Keratinocyte (primary cell): ENCODE results near the gene CMTR1. TPM values are rescaled to one million over a fixed set of nuclear protein-coding genes. Genes with fewer than 3 reads are reported as not detected.

Experiments used
- DNase-seq: peaks from one replicate; pipeline ENCODE4 v3.0.0-alpha.2; 2011; ENCODE audit warnings: low read depth, missing footprints, low spot score
- FAIRE-seq: peaks from 2 replicates; lab custom pipeline; 2011; peaks lifted over from hg19 to GRCh38; lab: Jason Lieb, UNC
- H2AFZ ChIP-seq: 2 replicates; pipeline ENCODE4 v1.6.0; 2012; ENCODE audit warnings: low read length, control low read depth, inconsistent platforms; ENCODE audit not compliant: control insufficient read depth
- H3K27ac ChIP-seq: 2 replicates; pipeline ENCODE4 v1.5.1; 2011; ENCODE audit warnings: low read length; ENCODE audit not compliant: control insufficient read depth, insufficient read depth
- H3K27me3 ChIP-seq: 3 replicates; pipeline ENCODE4 v1.6.0; 2011; ENCODE audit warnings: low read length; ENCODE audit not compliant: control insufficient read depth, insufficient read depth; ENCODE audit errors: extremely low read depth
- H3K36me3 ChIP-seq, 2 experiments: 2 replicates in 1 of 2; 3 replicates in 1 of 2; pipeline ENCODE4 v1.5.1; 2011; ENCODE audit warnings: low read length in 2 of 2, mild to moderate bottlenecking in 1 of 2; ENCODE audit not compliant: control insufficient read depth in 2 of 2, insufficient read depth in 2 of 2; ENCODE audit errors: extremely low read depth in 1 of 2
- H3K4me1 ChIP-seq: 3 replicates; pipeline ENCODE4 v1.5.1; 2011; ENCODE audit warnings: low read length; ENCODE audit not compliant: control insufficient read depth, insufficient read depth; ENCODE audit errors: extremely low read depth
- H3K4me2 ChIP-seq: 3 replicates; pipeline ENCODE4 v1.6.0; 2011; ENCODE audit warnings: low read depth, low read length; ENCODE audit not compliant: control insufficient read depth, insufficient read depth; ENCODE audit errors: extremely low read depth
- H3K4me3 ChIP-seq, 3 experiments: fragments of 200-600 bp in 1 of 3; sonication (generic) in 1 of 3; 2 replicates in 2 of 3; 3 replicates in 1 of 3; pipeline ENCODE4 v1.5.1; 2011 to 2016; ENCODE audit warnings: low read length in 3 of 3, mild to moderate bottlenecking in 3 of 3, control low read depth in 2 of 3, inconsistent platforms in 1 of 3, low read depth in 1 of 3, mixed read lengths in 1 of 3, mixed run types in 1 of 3, moderate library complexity in 1 of 3; ENCODE audit not compliant: control insufficient read depth in 2 of 3, insufficient read depth in 2 of 3; ENCODE audit errors: extremely low read depth in 1 of 3
- H3K79me2 ChIP-seq: 2 replicates; pipeline ENCODE4 v1.6.0; 2012; ENCODE audit warnings: low read length; ENCODE audit not compliant: control insufficient read depth, insufficient read depth
- H3K9ac ChIP-seq: 3 replicates; pipeline ENCODE4 v1.6.0; 2011; ENCODE audit warnings: low read length; ENCODE audit not compliant: control insufficient read depth, insufficient read depth; ENCODE audit errors: extremely low read depth
- H3K9me1 ChIP-seq: 3 replicates; pipeline ENCODE4 v1.6.0; 2011; ENCODE audit warnings: low read length; ENCODE audit not compliant: control insufficient read depth, insufficient read depth; ENCODE audit errors: extremely low read depth
- H3K9me3 ChIP-seq: 2 replicates; pipeline ENCODE4 v1.5.1; 2012; ENCODE audit warnings: low read depth, low read length; ENCODE audit not compliant: control insufficient read depth
- H4K20me1 ChIP-seq: 3 replicates; pipeline ENCODE4 v1.6.0; 2011; ENCODE audit warnings: low read length; ENCODE audit not compliant: control insufficient read depth, insufficient read depth; ENCODE audit errors: extremely low read depth
- EZH2 ChIP-seq: IDR thresholded peaks from one replicate; pipeline ENCODE4 v1.6.1; 2012; ENCODE audit warnings: inconsistent platforms, mild to moderate bottlenecking, low read length, moderate library complexity
- dilution Hi-C: fragments of 300-500 bp; cut with MboI; formaldehyde crosslinking; loops from one replicate; pipeline ENCODE4 v1.7.0; 2020; ENCODE audit warnings: low sequenced_read_pairs; ENCODE audit not compliant: extremely low pct_ligation_motif_present
- polyA plus RNA-seq, 5 experiments: library from polyadenylated mRNA; depleted of rRNA in 3 of 5; stranded (reverse) in 3 of 5; stranded (forward) in 1 of 5; unstranded in 1 of 5; fragments of >200 nt; gene quantifications; 1 replicate in 1 of 5; 2 replicates in 3 of 5; 3 replicates in 1 of 5; pipeline versions ENCODE4 v1.2.1 to v1.2.3, GENCODE V29; 2011 to 2012; ENCODE audit warnings: missing spikeins in 2 of 5, low read depth in 1 of 5, low replicate concordance in 1 of 5
- TF ChIP-seq, protein P1 (sequence below), 3 experiments: IDR thresholded peaks in 1 of 3; conservative IDR thresholded peaks in 1 of 3; optimal IDR thresholded peaks in 1 of 3; 2 replicates in 2 of 3; 3 replicates in 1 of 3; pipeline versions ENCODE3 to v1.5.1; 2011; ENCODE audit warnings: low read length in 3 of 3, mild to moderate bottlenecking in 3 of 3, moderate library complexity in 2 of 3, control low read depth in 1 of 3, inconsistent platforms in 1 of 3; ENCODE audit not compliant: insufficient read depth in 2 of 3; ENCODE audit errors: extremely low read depth in 1 of 3

The CMTR1 gene
- polyA plus RNA-seq, 1 donor (not counting 4 experiments of a cell fraction or from before 2014, with no cell fraction given) = 24.6 TPM

GRCh38 chr6:37438930-37439329 is 5.9 kb downstream of the CMTR1 start:
- no peak for TF ChIP-seq EZH2
- TF ChIP-seq, protein P1, sequence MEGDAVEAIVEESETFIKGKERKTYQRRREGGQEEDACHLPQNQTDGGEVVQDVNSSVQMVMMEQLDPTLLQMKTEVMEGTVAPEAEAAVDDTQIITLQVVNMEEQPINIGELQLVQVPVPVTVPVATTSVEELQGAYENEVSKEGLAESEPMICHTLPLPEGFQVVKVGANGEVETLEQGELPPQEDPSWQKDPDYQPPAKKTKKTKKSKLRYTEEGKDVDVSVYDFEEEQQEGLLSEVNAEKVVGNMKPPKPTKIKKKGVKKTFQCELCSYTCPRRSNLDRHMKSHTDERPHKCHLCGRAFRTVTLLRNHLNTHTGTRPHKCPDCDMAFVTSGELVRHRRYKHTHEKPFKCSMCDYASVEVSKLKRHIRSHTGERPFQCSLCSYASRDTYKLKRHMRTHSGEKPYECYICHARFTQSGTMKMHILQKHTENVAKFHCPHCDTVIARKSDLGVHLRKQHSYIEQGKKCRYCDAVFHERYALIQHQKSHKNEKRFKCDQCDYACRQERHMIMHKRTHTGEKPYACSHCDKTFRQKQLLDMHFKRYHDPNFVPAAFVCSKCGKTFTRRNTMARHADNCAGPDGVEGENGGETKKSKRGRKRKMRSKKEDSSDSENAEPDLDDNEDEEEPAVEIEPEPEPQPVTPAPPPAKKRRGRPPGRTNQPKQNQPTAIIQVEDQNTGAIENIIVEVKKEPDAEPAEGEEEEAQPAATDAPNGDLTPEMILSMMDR (optimal IDR thresholded peaks at IDR 0.05 in 1 of 3, IDR thresholded peaks at IDR 0.05 in 1 of 3, conservative IDR thresholded peaks at IDR 0.05 in 1 of 3; ENCODE audit: extremely low read depth in 1 of 3, insufficient read depth in 2 of 3, low read length in 3 of 3) = no peak
- dilution Hi-C loops = no loop called here
- H3K4me2 ChIP-seq = no peak overlapping the region
- H3K27ac ChIP-seq = no peak overlapping the region
- H4K20me1 ChIP-seq = no peaks in the 10 kb centered on the region
- no peaks in the 10 kb centered on the region for H3K27me3 ChIP-seq
- H3K4me3 ChIP-seq = no peak overlapping the region
- FAIRE-seq (no peak), DNase-seq (no peak)
- no peaks in the 10 kb centered on the region for H3K9me3 ChIP-seq
- peaks cover 10% of the 10 kb centered on the region for H3K4me1 ChIP-seq
- no peak overlapping the region for H3K9ac ChIP-seq
- H3K79me2 ChIP-seq = peaks cover 20% of the 10 kb centered on the region
- peaks cover 14 to 15% of the 10 kb centered on the region in 2 experiments for H3K36me3 ChIP-seq
- H2AFZ ChIP-seq = no peak overlapping the region
- no peaks in the 10 kb centered on the region for H3K9me1 ChIP-seq

- no peaks in the 10 kb centered on the region for H3K27me3 ChIP-seq
- dilution Hi-C loops = no loop called here
- no peak overlapping the region for H3K4me2 ChIP-seq
- H3K36me3 ChIP-seq = peaks cover 8 to 11% of the 10 kb centered on the region in 2 experiments
- FAIRE-seq = no peak
- H3K4me1 ChIP-seq = peaks cover 4% of the 10 kb centered on the region
- peaks cover 2% of the 10 kb centered on the region for H3K79me2 ChIP-seq
- DNase-seq = no peak
- H3K27ac ChIP-seq = no peak overlapping the region
- no peak overlapping the region for H2AFZ ChIP-seq
- TF ChIP-seq, protein P1 (optimal IDR thresholded peaks at IDR 0.05 in 1 of 3, IDR thresholded peaks at IDR 0.05 in 1 of 3, conservative IDR thresholded peaks at IDR 0.05 in 1 of 3; ENCODE audit: extremely low read depth in 1 of 3, insufficient read depth in 2 of 3, low read length in 3 of 3) = no peak
- TF ChIP-seq EZH2 = no peak
- H4K20me1 ChIP-seq = no peaks in the 10 kb centered on the region
- H3K4me3 ChIP-seq = no peak overlapping the region
- no peaks in the 10 kb centered on the region for H3K9me1 ChIP-seq
- no peaks in the 10 kb centered on the region for H3K9me3 ChIP-seq
- H3K9ac ChIP-seq = no peak overlapping the region
Observed at GRCh38 chr6:37441651-37442050, 8.6 kb downstream of the CMTR1 start.
